Measurements from ENCODE around the gene MICAL2.

Gene MICAL2

DNA sequence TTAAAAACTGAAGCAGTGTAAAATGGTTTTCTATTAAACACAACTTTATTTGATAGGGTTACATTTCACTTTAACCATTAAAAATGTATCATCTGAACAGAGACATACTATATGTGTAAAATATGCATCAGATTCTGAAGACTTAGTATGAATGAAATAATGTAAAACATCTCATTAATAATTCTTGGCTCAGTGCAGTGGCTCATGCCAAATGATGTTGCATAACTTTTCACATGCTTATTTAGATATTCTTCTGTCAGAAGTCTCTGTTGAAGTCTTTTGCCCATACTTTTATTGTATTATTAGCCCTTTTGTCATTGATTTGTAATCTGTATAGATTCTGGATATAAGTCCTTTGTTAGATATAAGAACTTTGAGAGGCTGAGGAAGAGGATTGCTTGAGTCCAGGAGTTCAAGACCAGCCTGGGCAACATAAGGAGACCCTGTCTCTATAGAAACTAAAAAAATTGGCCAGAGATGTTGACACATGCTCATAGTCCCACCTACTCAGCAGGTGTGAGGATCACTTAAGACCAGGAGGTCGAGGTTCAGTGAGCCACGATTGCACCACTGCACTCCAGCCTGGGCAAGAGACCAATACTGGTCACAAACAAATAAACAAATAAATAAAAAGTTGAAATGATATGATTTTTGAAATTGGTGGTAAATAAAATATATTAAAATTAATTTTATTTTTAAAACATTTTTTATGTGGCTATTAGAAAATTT lies 193.2 kb downstream of the MICAL2 start:
- H3K9ac ChIP-seq (ENCODE audit: low read depth, low read length): no peak overlapping the region
- H3K36me3 ChIP-seq (ENCODE audit: insufficient read depth, low read depth, low read length): no peaks in the 10 kb centered on the region
- H3K4me1 ChIP-seq (ENCODE audit: insufficient read depth, low read length): no peaks in the 10 kb centered on the region
- H3K4me3 ChIP-seq (ENCODE audit: low read length): no peak overlapping the region
- no peak overlapping the region for H3K27ac ChIP-seq (ENCODE audit: low read length)
- H3K27me3 ChIP-seq (ENCODE audit: insufficient read depth, low read length): no peaks in the 10 kb centered on the region
- no peaks in the 10 kb centered on the region for H3K9me3 ChIP-seq (ENCODE audit: insufficient read depth, low read depth, low read length)

DNA sequence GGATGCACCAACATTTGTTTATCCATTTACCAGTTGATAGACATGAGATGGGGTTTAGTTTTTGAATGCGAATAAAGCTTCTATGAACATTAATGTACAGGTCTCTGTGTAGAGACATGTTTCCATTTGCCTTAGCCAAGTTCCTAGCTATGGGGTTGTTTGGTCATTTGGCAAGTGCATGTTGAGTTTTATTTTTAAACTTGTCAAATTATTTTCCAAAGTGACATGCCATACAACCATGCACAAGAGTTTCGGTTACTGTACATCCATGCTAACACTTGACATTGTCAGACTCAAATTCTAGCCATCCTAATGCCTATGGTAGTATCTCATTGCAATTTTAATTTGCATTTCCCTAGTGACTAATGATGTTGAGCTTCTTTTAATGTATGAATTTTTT lies 196.4 kb downstream of the MICAL2 start:
- H3K27ac ChIP-seq (ENCODE audit: low read length): no peak overlapping the region
- H3K4me1 ChIP-seq (ENCODE audit: insufficient read depth, low read length): no peaks in the 10 kb centered on the region
- H3K4me3 ChIP-seq (ENCODE audit: low read length): no peak overlapping the region
- H3K9ac ChIP-seq (ENCODE audit: low read depth, low read length): no peak overlapping the region
- no peaks in the 10 kb centered on the region for H3K27me3 ChIP-seq (ENCODE audit: insufficient read depth, low read length)
- H3K9me3 ChIP-seq (ENCODE audit: insufficient read depth, low read depth, low read length): no peaks in the 10 kb centered on the region
- H3K36me3 ChIP-seq (ENCODE audit: insufficient read depth, low read depth, low read length): no peaks in the 10 kb centered on the region

DNA sequence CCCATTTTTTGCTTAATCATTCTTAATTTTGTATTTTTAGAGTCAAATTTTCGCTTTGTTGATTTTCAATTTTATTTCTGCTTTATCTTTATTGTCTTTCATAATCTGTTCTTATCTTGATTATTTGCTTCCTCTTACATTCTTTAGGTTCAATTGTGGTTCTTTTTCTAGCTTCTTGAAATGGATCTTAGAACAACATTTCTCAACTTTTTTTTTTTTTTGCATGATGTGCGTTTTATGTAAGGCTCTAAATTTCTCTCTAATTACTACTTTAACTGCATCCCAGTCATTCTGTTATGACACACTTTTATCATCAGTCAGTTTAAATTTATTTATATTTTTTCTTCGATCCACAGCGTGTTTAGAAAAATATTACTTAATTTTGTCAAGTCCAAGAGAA lies 201.7 kb downstream of the MICAL2 start:
- no peaks in the 10 kb centered on the region for H3K36me3 ChIP-seq (ENCODE audit: insufficient read depth, low read depth, low read length)
- H3K27ac ChIP-seq (ENCODE audit: low read length): no peak overlapping the region
- H3K4me3 ChIP-seq (ENCODE audit: low read length): no peak overlapping the region
- peaks cover 16% of the 10 kb centered on the region for H3K9me3 ChIP-seq (ENCODE audit: insufficient read depth, low read depth, low read length)
- no peaks in the 10 kb centered on the region for H3K4me1 ChIP-seq (ENCODE audit: insufficient read depth, low read length)
- no peaks in the 10 kb centered on the region for H3K27me3 ChIP-seq (ENCODE audit: insufficient read depth, low read length)
- H3K9ac ChIP-seq (ENCODE audit: low read depth, low read length): no peak overlapping the region
